H9 (cell line): Measurements from ENCODE around the gene RHOH. TPM values are rescaled to one million over a fixed set of nuclear protein-coding genes. Genes with fewer than 3 reads are reported as not detected.

Experiments
- DNase-seq: peaks from one replicate; pipeline ENCODE4 v3.0.0-alpha.2; 2017
- H2AFZ ChIP-seq: one replicate; pipeline ENCODE4 v1.6.1; 2013; ENCODE audit warnings: mild to moderate bottlenecking, low read length, control low read depth, moderate library complexity
- H2AK5ac ChIP-seq: 2 replicates; pipeline ENCODE4 v1.6.1; 2013; ENCODE audit warnings: low read length, control low read depth, mixed read lengths; ENCODE audit not compliant: insufficient read length
- H2BK120ac ChIP-seq: one replicate; pipeline ENCODE4 v1.6.1; 2013; ENCODE audit warnings: low read depth, mild to moderate bottlenecking, low read length, control low read depth, inconsistent platforms; ENCODE audit not compliant: poor library complexity, severe bottlenecking
- H2BK12ac ChIP-seq: 2 replicates; pipeline ENCODE4 v1.6.1; 2013; ENCODE audit warnings: low read length, control low read depth, mixed read lengths, low read depth; ENCODE audit not compliant: insufficient read length
- H2BK15ac ChIP-seq: 2 replicates; pipeline ENCODE4 v1.6.1; 2013; ENCODE audit warnings: low read depth, low read length, control low read depth
- H2BK20ac ChIP-seq: one replicate; pipeline ENCODE4 v1.6.1; 2013; ENCODE audit warnings: low read depth, mild to moderate bottlenecking, low read length, control low read depth, inconsistent platforms; ENCODE audit not compliant: poor library complexity, severe bottlenecking
- H2BK5ac ChIP-seq: 2 replicates; pipeline ENCODE4 v1.6.1; 2013; ENCODE audit warnings: low read length, control low read depth, mixed read lengths; ENCODE audit not compliant: insufficient read length
- H3K14ac ChIP-seq: 2 replicates; pipeline ENCODE4 v1.6.1; 2013; ENCODE audit warnings: low read length, control low read depth; ENCODE audit not compliant: insufficient read depth
- H3K18ac ChIP-seq: 2 replicates; pipeline ENCODE4 v1.6.1; 2013; ENCODE audit warnings: low read depth, mild to moderate bottlenecking, mixed read lengths, low read length, control low read depth; ENCODE audit not compliant: insufficient read length
- H3K23ac ChIP-seq: 2 replicates; pipeline ENCODE4 v1.6.1; 2013; ENCODE audit warnings: low read length, control low read depth, mixed read lengths, low read depth; ENCODE audit not compliant: insufficient read length
- H3K23me2 ChIP-seq: 2 replicates; pipeline ENCODE4 v1.6.1; 2013; ENCODE audit warnings: low read depth, mild to moderate bottlenecking, mixed read lengths, low read length, control low read depth; ENCODE audit not compliant: insufficient read length, poor library complexity, severe bottlenecking
- H3K27ac ChIP-seq: 2 replicates; pipeline ENCODE4 v1.5.1; 2013; ENCODE audit warnings: low read length, control low read depth, mixed read lengths, low read depth; ENCODE audit not compliant: insufficient read length
- H3K27me3 ChIP-seq: 2 replicates; pipeline ENCODE4 v1.6.1; 2013; ENCODE audit warnings: low read length, control low read depth, inconsistent platforms; ENCODE audit not compliant: insufficient read depth
- H3K4ac ChIP-seq: 2 replicates; pipeline ENCODE4 v1.6.1; 2013; ENCODE audit warnings: low read depth, mild to moderate bottlenecking, control low read depth, inconsistent platforms, low read length, moderate library complexity
- H3K4me1 ChIP-seq: 2 replicates; pipeline ENCODE4 v1.6.1; 2013; ENCODE audit warnings: low read length, control low read depth, inconsistent platforms; ENCODE audit not compliant: insufficient read depth
- H3K4me2 ChIP-seq: 2 replicates; pipeline ENCODE4 v1.6.1; 2013; ENCODE audit warnings: low read length, control low read depth, mixed read lengths; ENCODE audit not compliant: insufficient read length, insufficient read depth
- H3K56ac ChIP-seq: 2 replicates; pipeline ENCODE4 v1.6.1; 2013; ENCODE audit warnings: low read depth, mild to moderate bottlenecking, mixed read lengths, low read length, control low read depth; ENCODE audit not compliant: insufficient read length
- H3K79me1 ChIP-seq: 2 replicates; pipeline ENCODE4 v1.6.1; 2013; ENCODE audit warnings: low read depth, mild to moderate bottlenecking, moderate library complexity, low read length, control low read depth, inconsistent platforms; ENCODE audit not compliant: insufficient read depth, poor library complexity, severe bottlenecking
- H3K79me2 ChIP-seq: 2 replicates; pipeline ENCODE4 v1.6.1; 2013; ENCODE audit warnings: low read length, control low read depth, inconsistent platforms; ENCODE audit not compliant: insufficient read depth
- H3K9ac ChIP-seq: 2 replicates; pipeline ENCODE4 v1.6.1; 2013; ENCODE audit warnings: low read length, control low read depth, mixed read lengths; ENCODE audit not compliant: insufficient read length; ENCODE audit errors: extremely low read depth
- H3K9me3 ChIP-seq: one replicate; pipeline ENCODE4 v1.6.1; 2013; ENCODE audit warnings: low read depth, low read length, inconsistent platforms; ENCODE audit not compliant: control insufficient read depth
- H3T11ph ChIP-seq: one replicate; pipeline ENCODE4 v1.6.1; 2013; ENCODE audit warnings: mild to moderate bottlenecking, low read length, control low read depth, inconsistent platforms
- H4K20me1 ChIP-seq: one replicate; pipeline ENCODE4 v1.6.1; 2013; ENCODE audit not compliant: control insufficient read depth, insufficient read length, insufficient read depth
- H4K5ac ChIP-seq: 2 replicates; pipeline ENCODE4 v1.6.1; 2013; ENCODE audit warnings: low read depth, mild to moderate bottlenecking, mixed read lengths, low read length, control low read depth; ENCODE audit not compliant: insufficient read length
- H4K8ac ChIP-seq: replicated peaks from 2 replicates; pipeline ENCODE4 v1.6.1; 2013; ENCODE audit warnings: low read length, control low read depth, mixed read lengths, low read depth; ENCODE audit not compliant: insufficient read length
- H4K91ac ChIP-seq: 2 replicates; pipeline ENCODE4 v1.6.1; 2013; ENCODE audit warnings: low read depth, mild to moderate bottlenecking, moderate library complexity, mixed read lengths, low read length, control low read depth; ENCODE audit not compliant: insufficient read length
- H3K27ac Mint-ChIP-seq, 3 experiments: 2 replicates in 2 of 3; 3 replicates in 1 of 3; pipeline ENCODE4 v1.8.0; 2020 to 2021; ENCODE audit warnings: mixed read lengths in 3 of 3, mild to moderate bottlenecking in 1 of 3, moderate library complexity in 1 of 3
- H3K27me3 Mint-ChIP-seq: 2 replicates; pipeline ENCODE4 v1.8.0; 2021; ENCODE audit warnings: low read depth, mild to moderate bottlenecking, moderate library complexity, mixed read lengths
- H3K36me3 Mint-ChIP-seq, 3 experiments: 2 replicates in 2 of 3; 3 replicates in 1 of 3; pipeline ENCODE4 v1.8.0; 2020 to 2021; ENCODE audit warnings: low read depth in 3 of 3, mixed read lengths in 3 of 3; ENCODE audit not compliant: insufficient read depth in 1 of 3
- H3K4me1 Mint-ChIP-seq, 2 experiments: 2 replicates each; pipeline ENCODE4 v1.8.0; 2020; ENCODE audit warnings: mixed read lengths in 2 of 2
- H3K4me3 Mint-ChIP-seq, 2 experiments: 2 replicates in 1 of 2; 3 replicates in 1 of 2; pipeline ENCODE4 v1.8.0; 2020 to 2021; ENCODE audit warnings: mild to moderate bottlenecking in 2 of 2, mixed read lengths in 2 of 2, moderate library complexity in 1 of 2
- H3K9me3 Mint-ChIP-seq, 2 experiments: 2 replicates in 1 of 2; 3 replicates in 1 of 2; pipeline ENCODE4 v1.8.0; 2020; ENCODE audit warnings: mild to moderate bottlenecking in 2 of 2, mixed read lengths in 2 of 2, moderate library complexity in 1 of 2
- WGBS: extraction: QIAGEN DNeasy Blood & Tissue Kit; methylation state at CpG from one replicate; pipeline ENCODE4 v1.1.7; 2013; ENCODE audit warnings: missing lambda C conversion rate, low lambda C conversion rate, mixed read lengths; ENCODE audit not compliant: insufficient read length; ENCODE audit errors: extremely low coverage; 5-methylcytosine and 5-hydroxymethylcytosine counted together
- total RNA-seq: library from RNA; stranded (reverse); gene quantifications from 2 replicates; pipeline ENCODE4 v1.2.1, GENCODE V29; 2021
- TF ChIP-seq, protein P1 (sequence below): fragments of 200-600 bp; sonication (generic); conservative IDR thresholded peaks from 3 replicates; pipeline ENCODE4 v1.8.0; 2021; ENCODE audit warnings: antibody characterized with exemption, mild to moderate bottlenecking

The RHOH gene
- total RNA-seq, 1 experiment from 2014 or later, result 7.1 TPM

DNA sequence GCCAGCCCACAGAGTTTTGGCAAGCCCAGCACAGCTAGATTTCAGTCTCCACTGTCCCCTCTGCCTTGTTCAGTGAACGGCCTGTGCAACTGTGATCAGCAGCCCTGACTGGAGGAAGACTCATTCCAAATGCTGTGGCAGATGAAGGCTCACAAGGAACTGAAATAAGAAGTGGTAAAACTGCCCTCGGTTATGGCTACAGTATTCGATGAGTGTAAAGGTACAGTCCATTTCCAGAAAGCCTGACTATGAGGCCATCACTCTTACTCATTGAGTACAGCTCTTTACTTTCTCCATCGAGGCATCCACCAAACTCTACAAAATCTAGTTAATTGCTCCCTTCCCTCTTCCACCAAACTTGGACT is 69.1 kb downstream of the RHOH start:
- no peak overlapping the region for H3K4me2 ChIP-seq
- H3K18ac ChIP-seq, result no peak overlapping the region
- no peak overlapping the region for H2BK15ac ChIP-seq
- TF ChIP-seq, protein P1, sequence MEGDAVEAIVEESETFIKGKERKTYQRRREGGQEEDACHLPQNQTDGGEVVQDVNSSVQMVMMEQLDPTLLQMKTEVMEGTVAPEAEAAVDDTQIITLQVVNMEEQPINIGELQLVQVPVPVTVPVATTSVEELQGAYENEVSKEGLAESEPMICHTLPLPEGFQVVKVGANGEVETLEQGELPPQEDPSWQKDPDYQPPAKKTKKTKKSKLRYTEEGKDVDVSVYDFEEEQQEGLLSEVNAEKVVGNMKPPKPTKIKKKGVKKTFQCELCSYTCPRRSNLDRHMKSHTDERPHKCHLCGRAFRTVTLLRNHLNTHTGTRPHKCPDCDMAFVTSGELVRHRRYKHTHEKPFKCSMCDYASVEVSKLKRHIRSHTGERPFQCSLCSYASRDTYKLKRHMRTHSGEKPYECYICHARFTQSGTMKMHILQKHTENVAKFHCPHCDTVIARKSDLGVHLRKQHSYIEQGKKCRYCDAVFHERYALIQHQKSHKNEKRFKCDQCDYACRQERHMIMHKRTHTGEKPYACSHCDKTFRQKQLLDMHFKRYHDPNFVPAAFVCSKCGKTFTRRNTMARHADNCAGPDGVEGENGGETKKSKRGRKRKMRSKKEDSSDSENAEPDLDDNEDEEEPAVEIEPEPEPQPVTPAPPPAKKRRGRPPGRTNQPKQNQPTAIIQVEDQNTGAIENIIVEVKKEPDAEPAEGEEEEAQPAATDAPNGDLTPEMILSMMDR, result no peak
- H3K4me1 ChIP-seq, result no peaks in the 10 kb centered on the region
- no peak overlapping the region for H2BK12ac ChIP-seq
- no peak overlapping the region for H2AFZ ChIP-seq
- no peaks in the 10 kb centered on the region for H3K9me3 ChIP-seq
- no peaks in the 10 kb centered on the region; the same call in 1 of the 2 replicates for H3K27me3 Mint-ChIP-seq
- no peak for DNase-seq
- H3K4me1 Mint-ChIP-seq, result peaks cover 27% of the 10 kb centered on the region in 2 experiments
- H3K9me3 Mint-ChIP-seq, result peaks cover 3% of the 10 kb centered on the region in 2 experiments; a peak in 2 of 5 replicates
- no peak overlapping the region for H2BK120ac ChIP-seq
- H2BK5ac ChIP-seq, result no peak overlapping the region
- H3K4ac ChIP-seq, result no peak overlapping the region
- H3K23ac ChIP-seq, result no peak overlapping the region
- H2AK5ac ChIP-seq, result no peak overlapping the region
- H3K9ac ChIP-seq, result no peak overlapping the region
- no peaks in the 10 kb centered on the region for H3K79me2 ChIP-seq
- no CpG with 5 or more reads among the region's 4 CpGs for WGBS
- H3K27me3 ChIP-seq, result no peaks in the 10 kb centered on the region
- no peak overlapping the region for H2BK20ac ChIP-seq
- no peak overlapping the region for H3K4me3 Mint-ChIP-seq
- no peaks in the 10 kb centered on the region for H3K79me1 ChIP-seq
- H3K36me3 Mint-ChIP-seq, result peaks cover 0 to 2% (median 0%) of the 10 kb centered on the region in 3 experiments; a peak in 3 of 7 replicates
- H3K27ac ChIP-seq, result no peak overlapping the region
- no peaks in the 10 kb centered on the region for H3K23me2 ChIP-seq
- H4K5ac ChIP-seq, result no peak overlapping the region
- no peak overlapping the region for H3T11ph ChIP-seq
- H4K20me1 ChIP-seq, result no peaks in the 10 kb centered on the region
- no peak overlapping the region for H4K91ac ChIP-seq
- H3K56ac ChIP-seq, result no peak overlapping the region
- H3K14ac ChIP-seq, result no peak overlapping the region
- no peak overlapping the region for H3K27ac Mint-ChIP-seq
- no peak overlapping the region for H4K8ac ChIP-seq
